Hematopoietic multipotent progenitor cell (in vitro differentiated cells): ENCODE results near the gene SP3. TPM values are rescaled to one million over a fixed set of nuclear protein-coding genes. Genes with fewer than 3 reads are reported as not detected.
A peak's percentile ranks its signal among the peaks of the same experiment; 100 is the strongest.
"Not testable (repeated sequence)": the region's sequence is repeated elsewhere in the genome, so short reads cannot be mapped to it uniquely, and the experiment has no call there.

ENCODE experiments used
- DNase-seq, 3 donors: peaks; one replicate each; pipeline ENCODE4 v3.0.0-alpha.2; 2011 to 2015; ENCODE audit warnings: low read depth in 2 of 3, low spot score in 2 of 3
- total RNA-seq: library from RNA; depleted of rRNA; stranded (reverse); fragments of >200 nt; gene quantifications from one replicate; pipeline ENCODE4 v1.2.3, GENCODE V29; 2012

Gene SP3
- total RNA-seq, 1 donor: 104 TPM

DNA sequence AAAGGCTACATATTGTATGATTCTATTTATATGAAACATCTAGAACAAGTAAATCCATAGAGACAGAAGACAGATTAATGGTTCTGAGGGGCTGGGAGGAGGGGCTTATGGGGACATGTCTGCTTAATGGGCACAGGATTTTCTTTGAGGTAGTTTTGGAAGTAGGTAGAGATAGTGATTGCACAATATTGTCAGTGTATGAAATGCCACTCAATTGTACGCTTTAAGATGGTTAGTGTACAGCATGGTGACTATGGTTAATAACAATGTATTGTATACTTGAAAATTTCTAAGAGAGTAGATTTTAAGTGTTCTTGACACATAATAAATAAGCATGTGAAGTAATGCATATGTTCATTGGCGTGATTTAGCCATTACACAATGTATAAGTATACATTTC is 68.4 kb downstream of the SP3 start:
- DNase-seq: no peak

DNA sequence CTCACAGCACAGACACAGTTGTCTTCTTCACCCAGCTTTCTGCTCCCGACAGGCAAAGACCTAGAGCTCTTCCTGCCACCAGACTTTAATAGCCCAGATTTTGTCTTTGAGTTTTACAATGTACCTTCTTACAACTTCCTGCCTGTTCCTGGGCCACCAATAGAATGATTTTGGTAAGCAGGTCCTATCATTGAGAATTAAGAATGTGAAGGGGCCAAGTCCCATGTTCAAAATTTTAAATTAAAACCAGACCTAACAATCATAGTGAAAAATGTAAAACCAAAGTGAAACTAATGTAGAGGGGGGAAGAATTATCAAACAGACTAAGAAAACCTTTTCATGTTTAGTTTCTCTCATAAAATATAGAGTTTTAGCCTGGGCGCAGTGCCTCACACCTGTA is 72.8 kb downstream of the SP3 start:
- no peak for DNase-seq

- DNase-seq: no peak
Measured at GRCh38 chr2:173891315-173892037, 73.7 kb downstream of the SP3 start.

DNA sequence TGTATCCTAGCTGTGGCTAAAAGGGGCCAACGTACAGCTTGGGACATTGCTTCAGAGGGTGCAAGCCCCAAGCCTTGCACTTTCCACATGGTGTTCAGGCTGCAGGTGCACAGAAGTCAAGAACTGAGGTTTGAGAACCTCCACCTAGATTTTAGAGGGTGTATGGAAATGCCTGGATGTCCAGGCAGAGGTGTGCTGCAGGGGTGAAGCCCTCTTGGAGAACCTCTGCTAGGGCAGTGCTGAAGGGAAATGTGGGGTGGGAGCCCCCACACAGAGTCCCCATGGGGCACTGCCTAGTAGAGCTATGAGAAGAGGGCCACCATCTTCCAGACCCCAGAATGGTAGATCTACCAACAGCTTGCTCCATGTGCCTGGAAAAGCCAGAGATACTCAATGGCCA is 75.7 kb downstream of the SP3 start:
- not testable (repeated sequence) for DNase-seq

DNA sequence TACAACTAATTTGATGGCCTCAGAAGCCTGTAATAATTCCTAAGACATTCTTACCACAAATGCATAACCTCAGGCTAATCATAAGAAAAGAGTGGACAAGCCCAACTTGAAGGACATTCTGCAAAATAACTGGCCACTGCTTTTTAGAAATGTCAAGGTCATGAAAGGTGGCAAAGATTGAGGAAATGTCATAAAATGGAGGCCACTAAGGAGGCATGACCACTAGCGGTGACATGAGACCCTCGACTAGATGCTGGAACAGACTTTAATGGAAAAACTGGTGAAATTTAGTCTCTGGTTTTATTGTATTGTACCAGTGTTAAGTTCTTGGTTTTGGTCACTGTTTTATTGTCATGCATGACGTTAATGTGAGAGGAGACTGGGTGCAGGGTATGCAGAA is 78.6 kb downstream of the SP3 start:
- DNase-seq: no peak

DNA sequence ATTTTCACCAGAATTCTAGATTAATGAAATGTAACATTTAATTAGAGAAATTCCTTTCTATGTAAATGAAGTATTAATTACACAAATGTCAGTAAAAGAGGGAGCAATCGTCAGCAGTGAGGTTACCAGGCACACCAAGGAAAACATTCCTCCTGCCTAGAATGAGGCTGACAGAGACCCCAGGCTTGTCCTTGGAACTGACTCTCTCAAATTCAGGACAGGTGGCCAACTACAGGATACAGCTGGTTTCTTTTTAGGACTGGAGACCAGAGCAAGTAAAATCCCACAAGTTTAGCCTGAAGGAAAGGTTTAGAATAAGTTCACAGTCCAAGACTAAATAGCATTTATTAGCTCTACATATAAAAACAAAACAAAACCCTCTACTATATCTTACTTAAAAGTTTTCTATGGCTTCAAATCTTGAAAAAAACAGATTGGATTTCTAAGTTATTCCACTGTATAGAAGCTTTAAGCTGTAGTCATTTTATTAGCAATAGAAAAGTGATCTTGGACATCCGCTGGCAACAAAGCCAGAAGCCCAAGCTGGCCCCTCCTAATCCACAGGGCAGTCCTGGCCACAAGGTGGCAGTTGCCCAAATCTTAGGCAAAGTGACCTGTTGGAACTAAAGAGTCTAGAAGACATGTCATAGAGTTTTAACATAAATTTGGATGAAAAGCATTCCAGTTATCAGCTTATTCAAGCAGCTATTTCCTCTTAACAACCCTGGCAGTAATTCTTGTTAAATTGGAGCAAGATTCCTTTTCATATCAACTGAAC is 81.0 kb downstream of the SP3 start:
- DNase-seq: peak in 2 of 3 donors; percentile 39 to 62

- no peak for DNase-seq
Measured at GRCh38 chr2:173881886-173882285, 83.3 kb downstream of the SP3 start.

GRCh38 chr2:173881461-173881860 is 83.7 kb downstream of the SP3 start:
- peak in 2 of 3 donors; percentile 31 to 78 for DNase-seq

DNA sequence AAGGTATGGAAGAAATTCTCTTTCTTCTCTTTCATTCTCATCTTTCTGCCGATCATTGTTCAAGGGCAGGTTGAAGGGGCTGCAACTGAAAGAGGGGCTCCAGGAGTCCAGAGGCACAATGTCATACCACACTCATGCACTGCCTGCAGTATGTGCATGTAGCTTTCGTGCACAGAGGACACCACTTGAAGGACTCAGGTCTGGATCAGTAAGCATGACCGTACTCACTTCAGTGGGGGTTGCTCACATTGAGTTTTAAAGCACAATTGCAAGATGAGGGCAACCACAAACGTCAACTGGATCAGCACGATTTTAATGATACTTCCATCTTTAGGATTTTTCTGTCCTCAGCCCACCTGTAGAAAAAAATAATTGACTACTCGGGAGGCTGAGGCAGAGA is 84.6 kb downstream of the SP3 start:
- DNase-seq: no peak

DNA sequence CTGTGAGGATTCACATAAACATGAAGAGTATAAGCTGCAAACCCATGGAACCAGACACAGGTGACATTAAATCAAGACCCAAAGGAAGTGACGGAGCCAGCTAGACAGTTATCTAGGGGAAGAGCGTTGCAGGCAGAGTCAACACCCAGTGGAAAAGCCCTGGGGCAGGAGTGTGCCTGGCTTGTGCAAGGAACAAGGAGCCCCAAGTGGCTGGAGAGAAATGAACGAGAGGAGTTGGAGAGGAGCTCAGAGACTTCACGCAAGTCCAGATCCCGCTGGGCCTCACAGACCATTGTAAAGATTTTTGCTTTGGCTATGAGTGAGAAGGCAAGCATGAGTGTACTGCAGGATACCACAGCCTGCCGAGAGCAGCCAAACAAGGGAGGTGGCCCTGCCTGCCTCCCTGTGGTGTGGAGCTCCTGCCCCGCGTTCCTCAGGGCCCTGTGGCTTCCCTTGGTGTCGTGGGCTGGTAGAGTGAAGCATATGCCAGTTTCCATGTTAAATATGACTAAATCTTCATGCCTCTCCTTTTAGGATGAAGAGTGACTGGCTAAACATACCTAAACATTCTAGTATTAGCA is 88.2 kb downstream of the SP3 start:
- no peak for DNase-seq

- DNase-seq: peak in 1 of 3 donors; percentile 45
Measured at GRCh38 chr2:173874894-173875237, 90.3 kb downstream of the SP3 start.

- DNase-seq: no peak
Measured at GRCh38 chr2:173874003-173874893, 90.9 kb downstream of the SP3 start.

DNA sequence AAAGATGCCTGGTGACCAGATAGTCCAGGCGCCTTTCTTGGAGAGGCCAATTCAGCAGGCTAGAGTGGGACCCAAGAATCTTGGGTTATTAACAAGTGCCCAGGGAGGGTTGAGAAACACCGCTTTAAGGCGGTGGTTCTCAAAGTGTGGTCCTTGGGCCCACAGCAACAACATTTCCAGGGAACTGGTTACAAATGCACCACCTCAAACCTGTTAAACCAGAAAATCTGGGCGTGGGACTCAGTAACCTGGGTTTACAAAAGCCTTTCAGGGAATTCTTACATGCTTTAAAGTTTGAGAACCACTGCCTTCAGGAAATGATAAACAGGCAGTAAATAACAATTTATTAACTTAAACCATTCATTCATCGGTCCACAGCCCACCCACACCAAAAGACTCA is 92.5 kb downstream of the SP3 start:
- no peak for DNase-seq

GRCh38 chr2:173869244-173870229 is 95.6 kb downstream of the SP3 start:
- DNase-seq: no peak

DNA sequence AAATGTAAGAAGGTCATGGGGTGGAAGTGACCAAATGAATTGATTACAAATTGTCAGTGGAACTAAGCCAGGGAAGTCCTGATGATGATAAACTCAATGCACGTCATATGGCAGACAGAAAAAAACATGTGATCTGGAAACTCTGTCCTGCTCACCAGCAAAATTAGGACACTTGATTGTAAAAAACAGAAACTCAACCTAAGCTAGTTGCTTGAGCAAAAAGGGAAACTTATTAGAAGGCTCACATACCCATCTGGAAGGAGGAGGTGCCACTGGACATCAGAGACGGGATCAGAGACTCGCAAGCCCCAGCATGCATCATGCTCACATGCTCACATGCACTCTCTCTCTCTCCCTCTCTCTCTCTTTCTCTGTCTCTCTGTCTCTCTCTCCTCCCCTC is 96.8 kb downstream of the SP3 start:
- no peak for DNase-seq

DNA sequence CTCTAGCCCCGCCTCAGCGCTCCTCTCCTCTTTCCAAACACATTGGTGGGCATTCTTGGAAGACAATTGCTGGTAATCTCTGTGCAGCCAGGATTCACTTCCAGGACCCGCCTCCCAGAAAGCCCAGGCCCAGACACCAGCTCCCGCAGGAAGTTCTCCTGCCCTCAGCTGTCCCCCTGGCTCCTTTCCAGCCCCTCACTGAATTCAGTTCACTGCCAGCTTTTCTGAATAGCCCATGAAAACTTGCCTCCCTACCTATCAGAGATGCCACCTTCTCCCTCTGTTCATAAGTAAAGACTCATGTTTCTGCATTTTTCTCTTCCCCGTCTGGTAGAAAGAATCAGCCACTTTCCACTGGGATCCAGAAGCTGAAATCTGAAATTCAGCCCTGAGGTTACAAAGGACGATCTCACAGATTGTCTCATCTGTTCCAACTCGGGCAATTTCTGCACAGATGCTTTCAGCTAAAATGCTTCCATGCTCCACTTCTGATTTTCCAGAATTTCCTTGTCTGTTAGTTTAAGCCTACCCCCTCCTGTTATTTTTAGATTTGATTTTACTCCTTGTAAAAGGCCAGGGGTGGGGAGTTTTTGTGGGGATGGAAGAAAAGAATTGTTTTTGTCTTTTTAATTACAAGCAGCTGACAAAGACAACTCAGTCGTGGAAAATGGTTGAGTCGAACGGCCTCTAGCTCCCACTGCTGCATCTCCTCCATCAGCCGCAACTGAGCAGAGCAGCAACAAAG is 98.1 kb downstream of the SP3 start:
- DNase-seq: no peak

DNA sequence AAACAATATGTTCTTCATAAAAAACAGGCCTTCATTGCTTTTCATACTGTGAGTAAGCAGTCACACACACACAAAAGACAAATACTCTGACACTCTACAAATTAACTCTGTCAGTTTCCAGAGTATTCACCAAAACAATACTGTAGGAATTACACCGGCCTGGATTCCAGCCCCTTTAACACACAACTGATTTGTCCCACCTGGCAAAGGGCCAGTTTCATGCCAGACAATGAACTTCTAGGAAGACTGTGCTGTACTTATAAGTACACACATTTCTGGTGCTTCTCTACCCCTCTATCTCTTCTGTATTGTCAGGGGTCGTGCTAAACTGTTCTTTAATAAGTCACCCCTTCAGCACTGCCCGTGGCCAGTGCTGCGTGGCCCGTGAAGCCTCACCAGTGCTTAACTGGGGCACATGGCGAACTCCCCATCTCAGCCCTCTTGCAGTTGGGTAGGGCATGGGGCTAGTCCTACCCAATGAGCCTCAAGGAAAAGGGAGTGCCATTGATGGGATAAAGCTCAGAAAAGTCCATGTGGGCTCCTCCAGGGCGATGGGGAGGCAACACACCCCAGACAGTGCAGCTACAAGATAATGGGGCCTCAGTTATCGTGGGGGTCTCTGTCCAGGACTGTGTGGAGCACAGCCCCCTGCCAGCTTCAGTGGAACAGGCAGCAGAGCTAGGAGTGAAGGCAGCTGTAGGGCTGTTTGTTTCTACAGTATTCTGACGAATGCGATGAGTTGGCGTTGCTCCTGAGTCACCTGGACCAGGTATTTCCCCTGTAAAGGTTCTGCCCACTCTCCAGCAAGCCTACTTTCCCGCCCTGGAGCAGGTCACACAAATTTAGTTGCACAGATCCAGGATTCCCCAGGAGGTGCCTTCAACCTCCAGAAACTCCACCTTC is 99.0 kb downstream of the SP3 start:
- no peak for DNase-seq

- DNase-seq: no peak
Measured at GRCh38 chr2:173862612-173863217, 102.5 kb downstream of the SP3 start.
